Large intestine (tissue), 3 donors: ENCODE results near the gene EHMT1. TPM values are rescaled to one million over a fixed set of nuclear protein-coding genes. Genes with fewer than 3 reads are reported as not detected.
A peak's percentile ranks its signal among the peaks of the same experiment; 100 is the strongest.
"Not testable (repeated sequence)": the region's sequence is repeated elsewhere in the genome, so short reads cannot be mapped to it uniquely, and the experiment has no call there.

Source experiments
- DNase-seq, 2 donors: peaks; one replicate each; pipeline versions ENCODE4 v3.0.0 to v3.0.0-alpha.2; 2013
- H3K27ac ChIP-seq: one replicate; pipeline ENCODE4 v1.5.1; 2013; ENCODE audit warnings: low read length
- H3K27me3 ChIP-seq: 2 replicates; pipeline ENCODE4 v1.6.1; 2013; ENCODE audit warnings: low read length; ENCODE audit not compliant: control insufficient read depth, insufficient read depth
- H3K36me3 ChIP-seq: 2 replicates; pipeline ENCODE4 v1.6.1; 2013; ENCODE audit warnings: low read length; ENCODE audit not compliant: control insufficient read depth, insufficient read depth
- H3K4me1 ChIP-seq: one replicate; pipeline ENCODE4 v1.6.1; 2013; ENCODE audit warnings: low read length; ENCODE audit not compliant: control insufficient read depth, insufficient read depth
- H3K4me3 ChIP-seq: one replicate; pipeline ENCODE4 v1.5.1; 2013; ENCODE audit warnings: low read length
- H3K9me3 ChIP-seq: one replicate; pipeline ENCODE4 v1.6.1; 2013; ENCODE audit warnings: mild to moderate bottlenecking, low read depth, low read length, moderate library complexity; ENCODE audit not compliant: control insufficient read depth
- WGBS: methylation state at CpG from one replicate; pipeline ENCODE4 v1.1.5; 2013; ENCODE audit warnings: low lambda C conversion rate; ENCODE audit not compliant: insufficient coverage; 5-methylcytosine and 5-hydroxymethylcytosine counted together
- polyA plus RNA-seq: library from polyadenylated mRNA; unstranded; fragments of 120-200 nt; gene quantifications from one replicate; pipeline ENCODE4 v1.2.1, GENCODE V29; 2013

EHMT1 gene
- polyA plus RNA-seq, 1 donor = 38.7 TPM

- WGBS = no CpG with 5 or more reads among the region's 10 CpGs
- Histone ChIP-seq H3K4me1 (no peaks in the 10 kb centered on the region), H3K9me3 (peaks cover 7% of the 10 kb centered on the region), H3K27ac (no peak overlapping the region), H3K36me3 (no peaks in the 10 kb centered on the region), H3K4me3 (no peak overlapping the region), H3K27me3 (peaks cover 20% of the 10 kb centered on the region)
- no peak for DNase-seq
These were observed 253.5 kb downstream of the EHMT1 start for GRCh38 chr9:137872296-137872695.

- WGBS = no CpG with 5 or more reads among the region's 8 CpGs
- Histone ChIP-seq H3K27me3 (peaks cover 20% of the 10 kb centered on the region), H3K4me3 (no peak overlapping the region), H3K9me3 (peaks cover 7% of the 10 kb centered on the region), H3K4me1 (no peaks in the 10 kb centered on the region), H3K27ac (no peak overlapping the region), H3K36me3 (no peaks in the 10 kb centered on the region)
- no peak for DNase-seq
These were observed 254.6 kb downstream of the EHMT1 start for GRCh38 chr9:137873408-137873807.

GRCh38 chr9:137873858-137874362 is 255.1 kb downstream of the EHMT1 start:
- no peak overlapping the region for H3K27ac ChIP-seq
- H3K4me3 ChIP-seq = no peak overlapping the region
- H3K36me3 ChIP-seq = no peaks in the 10 kb centered on the region
- DNase-seq = no peak
- peaks cover 7% of the 10 kb centered on the region for H3K9me3 ChIP-seq
- H3K4me1 ChIP-seq = no peaks in the 10 kb centered on the region
- WGBS = 92% methylated on average over 5 of the region's 9 CpGs
- peaks cover 22% of the 10 kb centered on the region for H3K27me3 ChIP-seq

GRCh38 chr9:137875354-137875753 is 256.5 kb downstream of the EHMT1 start:
- H3K27me3 ChIP-seq = peaks cover 25% of the 10 kb centered on the region
- no peak overlapping the region for H3K4me3 ChIP-seq
- H3K9me3 ChIP-seq = peaks cover 7% of the 10 kb centered on the region
- no CpG with 5 or more reads among the region's 14 CpGs for WGBS
- DNase-seq = no peak
- no peaks in the 10 kb centered on the region for H3K4me1 ChIP-seq
- H3K36me3 ChIP-seq = no peaks in the 10 kb centered on the region
- no peak overlapping the region for H3K27ac ChIP-seq

GRCh38 chr9:137875846-137876245 is 257.0 kb downstream of the EHMT1 start:
- Histone ChIP-seq H3K36me3 (no peaks in the 10 kb centered on the region), H3K4me1 (no peaks in the 10 kb centered on the region), H3K27me3 (peaks cover 25% of the 10 kb centered on the region), H3K9me3 (peaks cover 7% of the 10 kb centered on the region), H3K4me3 (no peak overlapping the region), H3K27ac (no peak overlapping the region)
- no peak for DNase-seq
- 100% methylated on average over 1 of the region's 10 CpGs for WGBS

- H3K9me3 ChIP-seq = peaks cover 7% of the 10 kb centered on the region
- no peak overlapping the region for H3K4me3 ChIP-seq
- H3K27me3 ChIP-seq = peaks cover 25% of the 10 kb centered on the region
- no peak for DNase-seq
- no peaks in the 10 kb centered on the region for H3K36me3 ChIP-seq
- no CpG with 5 or more reads among the region's 8 CpGs for WGBS
- H3K4me1 ChIP-seq = no peaks in the 10 kb centered on the region
- no peak overlapping the region for H3K27ac ChIP-seq
These were observed 257.5 kb downstream of the EHMT1 start for GRCh38 chr9:137876269-137876668.

- no peaks in the 10 kb centered on the region for H3K36me3 ChIP-seq
- no CpG with 5 or more reads among the region's 47 CpGs for WGBS
- no peak overlapping the region for H3K27ac ChIP-seq
- DNase-seq = no peak
- H3K9me3 ChIP-seq = peaks cover 7% of the 10 kb centered on the region
- peaks cover 25% of the 10 kb centered on the region for H3K27me3 ChIP-seq
- H3K4me3 ChIP-seq = no peak overlapping the region
- no peaks in the 10 kb centered on the region for H3K4me1 ChIP-seq
These were observed 258.1 kb downstream of the EHMT1 start for GRCh38 chr9:137876781-137877386.

- H3K27ac ChIP-seq, H3K4me3 ChIP-seq, H3K4me1 ChIP-seq, H3K36me3 ChIP-seq, H3K9me3 ChIP-seq, DNase-seq: not testable (repeated sequence)
- peaks cover 25% of the 10 kb centered on the region for H3K27me3 ChIP-seq
- WGBS = no CpG with 5 or more reads among the region's 95 CpGs
These were observed 258.8 kb downstream of the EHMT1 start, which contains the start of gene CACNA1B for GRCh38 chr9:137877506-137878122. Gene CACNA1B (plus strand): TSS chr9:137877782. CDS start chr9:137877934, 152 bp downstream.

- WGBS = no CpG with 5 or more reads among the region's 101 CpGs
- H3K4me3 ChIP-seq = no peak overlapping the region
These were observed 259.5 kb downstream of the EHMT1 start for GRCh38 chr9:137878146-137878941.

GRCh38 chr9:137879052-137879451 is 260.2 kb downstream of the EHMT1 start:
- no CpG with 5 or more reads among the region's 20 CpGs for WGBS
- Histone ChIP-seq H3K27ac (no peak overlapping the region), H3K4me3 (no peak overlapping the region), H3K27me3 (peaks cover 25% of the 10 kb centered on the region), H3K36me3 (no peaks in the 10 kb centered on the region), H3K9me3 (peaks cover 7% of the 10 kb centered on the region), H3K4me1 (no peaks in the 10 kb centered on the region)
- no peak for DNase-seq

More at GRCh38 chr9:137878146-137878941, 259.5 kb downstream of the EHMT1 start:
- peak; percentile 49 to 53 for DNase-seq
- Histone ChIP-seq H3K27me3 (peaks cover 25% of the 10 kb centered on the region), H3K36me3 (no peaks in the 10 kb centered on the region), H3K4me1 (no peaks in the 10 kb centered on the region), H3K27ac (no peak overlapping the region), H3K9me3 (peaks cover 7% of the 10 kb centered on the region)
